HG02884 (cell line): ENCODE measurements around the gene CYP2A7.
"Not testable (repeated sequence)": the region's sequence is repeated elsewhere in the genome, so short reads cannot be mapped to it uniquely, and the experiment has no call there.

Experiments used
- ATAC-seq: cut with Tn5 transposase; IDR thresholded peaks from one replicate; pipeline ENCODE4 v1.9.1; 2021; ENCODE audit warnings: mild to moderate bottlenecking, moderate library complexity; ENCODE audit not compliant: unreplicated experiment

CYP2A7 gene

GRCh38 chr19:40899964-40900363 lies 17.9 kb upstream of the CYP2A7 start:
- not testable (repeated sequence) for ATAC-seq

- ATAC-seq: not testable (repeated sequence)
These were observed 15.1 kb upstream of the CYP2A7 start for GRCh38 chr19:40896843-40897789.

- no peak for ATAC-seq
These were observed 14.4 kb upstream of the CYP2A7 start for GRCh38 chr19:40896418-40896796.

GRCh38 chr19:40893112-40893511 lies 11.1 kb upstream of the CYP2A7 start:
- no peak for ATAC-seq

GRCh38 chr19:40889366-40889765 lies 7.3 kb upstream of the CYP2A7 start:
- no peak for ATAC-seq

DNA sequence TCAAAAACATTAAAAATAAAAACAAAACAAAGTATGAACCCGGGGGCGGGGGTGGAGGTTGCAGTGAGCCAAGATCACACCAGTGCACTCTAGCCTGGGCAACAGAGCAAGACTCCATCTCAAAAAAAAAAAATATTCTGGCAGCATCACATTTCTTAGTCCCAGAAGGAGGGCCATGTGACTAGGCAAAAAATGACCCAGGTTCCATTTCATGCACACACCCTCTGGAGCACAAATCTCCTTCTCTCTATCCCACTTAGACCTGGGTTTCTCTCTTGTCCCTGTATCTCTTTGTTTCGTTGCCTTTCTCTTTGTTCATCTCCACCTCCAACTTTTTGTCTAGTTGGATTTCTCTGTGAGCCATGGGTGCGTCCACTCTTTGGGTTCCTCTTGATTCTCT lies 6.2 kb upstream of the CYP2A7 start:
- ATAC-seq: no peak

DNA sequence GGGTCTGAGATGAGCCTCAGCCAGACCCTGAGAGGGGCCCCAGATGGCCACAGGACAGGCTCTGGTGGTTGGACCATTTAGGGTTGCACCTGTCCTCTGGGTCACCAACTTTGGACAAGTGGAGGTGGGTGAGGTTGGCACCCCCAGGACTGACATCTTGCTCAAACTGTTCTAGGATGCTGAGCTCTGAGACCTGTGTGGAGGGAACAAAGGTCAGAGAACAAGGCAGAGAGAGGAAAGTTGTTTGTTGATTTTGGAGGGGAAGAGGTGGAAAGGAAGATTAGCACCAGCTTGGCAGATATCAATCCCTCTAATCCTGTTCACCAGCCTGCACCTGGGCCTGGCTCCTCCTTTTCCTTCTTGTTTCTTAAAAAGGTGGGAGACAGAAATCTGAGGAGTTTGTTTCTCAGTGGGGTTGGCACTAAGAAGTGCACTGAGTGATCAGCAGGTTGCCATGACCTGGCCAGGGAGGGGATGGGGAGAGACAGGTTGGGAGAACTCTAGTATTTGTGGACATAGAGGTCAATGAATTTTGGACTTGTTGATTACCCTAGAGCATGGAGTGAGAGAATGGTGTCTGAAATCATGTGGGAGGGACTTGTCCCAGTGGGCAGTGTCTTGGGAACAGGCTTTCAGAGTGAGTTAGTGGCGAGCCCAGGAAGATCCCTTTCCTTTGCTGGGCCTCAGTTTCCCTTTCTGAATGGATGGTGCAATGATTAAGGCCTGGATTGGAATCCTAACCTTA lies 2.3 kb upstream of the CYP2A7 start:
- not testable (repeated sequence) for ATAC-seq

DNA sequence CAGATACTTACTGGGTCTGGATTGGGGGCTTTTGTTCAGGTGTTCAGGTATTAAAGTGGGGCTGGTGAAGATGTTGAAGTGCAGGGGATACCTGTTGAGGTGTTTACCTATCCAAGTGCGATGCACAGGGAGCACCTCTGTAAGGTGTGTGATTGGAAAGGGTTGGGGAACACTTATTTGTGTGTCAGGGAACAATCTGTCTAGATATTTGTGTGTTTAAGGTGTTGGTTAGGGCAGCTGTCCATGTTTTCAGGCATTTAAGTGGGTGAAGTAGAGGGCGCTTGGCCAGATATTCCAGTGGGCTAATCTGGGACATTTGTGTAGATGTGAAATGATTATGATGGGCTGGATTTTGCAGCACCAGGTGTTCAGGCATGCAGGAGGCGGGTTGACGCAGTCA lies 2.7 kb downstream of the CYP2A7 start:
- not testable (repeated sequence) for ATAC-seq

GRCh38 chr19:40875526-40875951 lies 6.5 kb downstream of the CYP2A7 start:
- ATAC-seq: not testable (repeated sequence)

- ATAC-seq: not testable (repeated sequence)
These were observed 7.2 kb downstream of the CYP2A7 start for GRCh38 chr19:40874874-40875273.

GRCh38 chr19:40873873-40874272 lies 8.2 kb downstream of the CYP2A7 start:
- ATAC-seq: not testable (repeated sequence)

DNA sequence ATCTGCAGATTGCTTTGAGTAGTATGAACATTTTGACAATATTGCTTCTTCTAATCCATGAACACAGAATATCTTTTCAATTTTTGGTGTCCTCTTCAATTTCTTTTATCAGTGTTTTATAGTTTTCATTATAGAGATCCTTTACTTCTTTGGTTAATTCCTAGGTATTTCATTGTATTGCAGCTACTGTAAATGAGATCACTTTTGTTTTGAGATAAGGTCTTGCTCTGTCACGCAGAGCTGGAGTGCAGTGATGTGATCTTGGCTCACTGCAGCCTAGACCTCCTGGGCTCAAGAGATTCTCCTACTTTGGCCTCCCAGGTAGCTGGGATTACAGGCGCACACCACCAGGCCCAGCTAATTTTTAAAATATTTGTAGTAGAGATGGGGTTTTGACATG lies 9.8 kb downstream of the CYP2A7 start:
- ATAC-seq: no peak

- ATAC-seq: no peak
These were observed 14.3 kb downstream of the CYP2A7 start for GRCh38 chr19:40867701-40868100.

GRCh38 chr19:40864739-40865496 lies 17.1 kb downstream of the CYP2A7 start:
- ATAC-seq: not testable (repeated sequence)

DNA sequence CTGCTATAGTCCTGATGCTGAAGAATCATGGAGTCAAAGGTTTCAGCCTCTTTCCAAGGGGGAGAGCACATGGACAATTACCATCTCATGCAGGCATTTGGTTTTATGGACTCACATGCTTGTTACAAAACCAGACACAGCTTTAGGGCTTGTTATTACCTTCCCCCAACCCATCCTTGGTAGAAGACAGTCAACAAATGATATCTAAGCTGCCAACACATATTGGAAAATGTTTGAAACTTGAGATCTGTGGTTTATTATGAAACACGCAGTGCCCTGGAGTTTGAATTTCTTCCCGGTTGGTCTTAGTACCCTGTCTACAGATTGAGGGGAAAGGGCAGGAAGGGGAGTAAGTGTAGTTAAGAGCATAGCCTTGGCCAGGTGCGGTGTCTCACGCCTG lies 19.2 kb downstream of the CYP2A7 start:
- ATAC-seq: no peak

DNA sequence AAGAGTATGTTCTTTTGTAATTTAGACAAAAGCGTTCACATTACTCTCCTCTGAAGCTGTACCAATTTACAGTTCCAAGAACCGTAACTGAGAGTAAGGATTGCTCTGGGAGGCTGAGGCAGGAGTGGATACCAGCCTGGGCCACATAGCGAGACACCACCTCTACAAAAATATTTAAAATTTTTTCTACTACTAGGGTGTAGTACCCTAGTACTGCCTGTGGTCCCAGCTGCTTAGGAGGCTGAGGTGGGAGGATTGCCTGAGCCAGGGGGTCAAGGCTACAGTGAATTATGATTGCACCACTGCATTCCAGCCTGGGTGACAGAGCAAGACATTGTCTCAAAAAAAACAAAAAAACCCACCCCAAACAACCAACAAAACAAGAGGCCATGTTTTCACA lies 19.7 kb downstream of the CYP2A7 start:
- no peak for ATAC-seq

GRCh38 chr19:40858109-40858508 lies 23.9 kb downstream of the CYP2A7 start:
- ATAC-seq: no peak

GRCh38 chr19:40852467-40853152 lies 29.4 kb downstream of the CYP2A7 start:
- ATAC-seq: not testable (repeated sequence)

GRCh38 chr19:40850277-40850676 lies 31.8 kb downstream of the CYP2A7 start, which contains the start of gene CYP2A6:
Gene CYP2A6 (minus strand): TSS chr19:40850447. CDS start chr19:40850426, 21 bp downstream.
- ATAC-seq: not testable (repeated sequence)

- not testable (repeated sequence) for ATAC-seq
These were observed 35.3 kb downstream of the CYP2A7 start for GRCh38 chr19:40846722-40847121.
